K562 (cell line): Measurements from ENCODE around the gene FBN3. TPM values are rescaled to one million over a fixed set of nuclear protein-coding genes. Genes with fewer than 3 reads are reported as not detected.

Experiments used
- DDX20 ChIP-seq: fragments of 450-650 bp; IDR thresholded peaks from 2 replicates; pipeline ENCODE4 v1.6.1; 2016; ENCODE audit warnings: missing genetic modification characterization, low read depth, mild to moderate bottlenecking, missing compliant biosample characterization, moderate library complexity
- ELK1 ChIP-seq: sonication (generic); formaldehyde crosslinking; IDR thresholded peaks from 2 replicates; pipeline ENCODE4 v1.8.1; 2022; ENCODE audit warnings: missing genetic modification reagents
- HDAC6 ChIP-seq: IDR thresholded peaks from 2 replicates; pipeline ENCODE4 v1.6.1; 2012; ENCODE audit warnings: low read depth, mild to moderate bottlenecking, control low read depth, inconsistent platforms, low read length, moderate library complexity
- KDM1A ChIP-seq, 2 experiments: fragments of 450-650 bp; IDR thresholded peaks; 2 replicates each; pipeline ENCODE4 v1.6.1; 2016; ENCODE audit warnings: mild to moderate bottlenecking in 2 of 2
- NFIX ChIP-seq: fragments of 250-450 bp; sonication (Bioruptor Pico); IDR thresholded peaks from 2 replicates; pipeline ENCODE4 v1.4.0; 2020; ENCODE audit warnings: low read depth, mild to moderate bottlenecking, moderate library complexity
- NR1H2 ChIP-seq: sonication (generic); formaldehyde crosslinking; IDR thresholded peaks from 2 replicates; pipeline ENCODE4 v1.4.0; 2020; ENCODE audit warnings: mild to moderate bottlenecking, missing genetic modification reagents
- NR2C2 ChIP-seq, 2 experiments: fragments of 200-800 bp in 1 of 2; sonication (Bioruptor generic) in 1 of 2; sonication (generic) in 1 of 2; formaldehyde crosslinking in 1 of 2; IDR thresholded peaks; 2 replicates each; pipeline versions ENCODE4 v1.6.1 to v1.8.0; 2016 to 2022; ENCODE audit warnings: mild to moderate bottlenecking in 1 of 2, missing compliant biosample characterization in 1 of 2, missing genetic modification characterization in 1 of 2, missing genetic modification reagents in 1 of 2
- THAP12 ChIP-seq: fragments of 250-450 bp; sonication (Bioruptor Pico); IDR thresholded peaks from 2 replicates; pipeline ENCODE4 v1.9.0; 2021; ENCODE audit warnings: mild to moderate bottlenecking, inconsistent platforms
- polyA plus RNA-seq, 8 experiments: library from polyadenylated mRNA; depleted of rRNA in 4 of 8; stranded (reverse) in 5 of 8; unstranded in 3 of 8; fragments of >200 nt; fragmentation: Nextera tagmentation in 2 of 8; fragmentation: Illumina TruSeq in 1 of 8; extraction: Ambion mirVana in 2 of 8; extraction: Trizol in 1 of 8; gene quantifications; 2 replicates each; pipeline versions ENCODE4 v1.2.1 to v1.2.3, GENCODE V29; 2011 to 2014; ENCODE audit warnings: inconsistent platforms in 1 of 8, missing spikeins in 1 of 8
- total RNA-seq, 7 experiments: library from RNA; depleted of rRNA in 6 of 7; stranded (reverse); fragments of >200 nt in 6 of 7; fragmentation: Illumina TruSeq in 2 of 7; extraction: Trizol in 2 of 7; gene quantifications; 2 replicates each; pipeline versions ENCODE4 v1.2.1 to v1.2.3, GENCODE V29; 2011 to 2021; ENCODE audit warnings: low replicate concordance in 1 of 7

The FBN3 gene
- total and polyA plus RNA-seq, 9 of the 15 experiments (the other 6 are each of a cell fraction or from before 2014, with no cell fraction given): under 0.01 to 0.29 (median 0.01) TPM; not detected in 4

DNA sequence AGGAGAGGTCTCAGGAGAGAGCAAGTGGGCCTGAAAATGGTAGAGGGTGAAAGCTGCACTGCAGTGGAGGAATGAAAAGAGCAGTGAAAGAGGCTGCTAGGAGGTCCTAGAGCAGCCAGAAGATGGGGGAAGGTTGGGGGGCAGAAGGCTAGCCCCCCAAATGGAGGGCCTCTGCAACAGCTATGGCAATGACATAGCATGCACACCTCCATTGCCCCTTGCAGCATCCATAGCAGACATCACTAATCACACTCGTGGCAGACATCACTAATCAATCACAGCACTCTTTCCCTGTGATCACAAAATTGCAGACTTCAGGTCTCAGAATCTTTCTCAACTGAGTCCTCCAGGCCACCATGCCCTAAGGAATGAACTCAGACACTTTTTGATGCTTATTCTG lies 74.9 kb downstream of the FBN3 start (continued):
- no peak for TF ChIP-seq ELK1
- no peak for TF ChIP-seq HDAC6
- TF ChIP-seq NR1H2 (CRISPR knock-in tag): no peak
- no peak for TF ChIP-seq NFIX (CRISPR knock-in tag)
- no peak for TF ChIP-seq DDX20 (tag)
- no peak for TF ChIP-seq NR2C2 (CRISPR knock-in tag; IDR thresholded peaks at IDR 0.05)
- no peak for TF ChIP-seq NR2C2 (tag; IDR thresholded peaks at IDR 0.05)
- TF ChIP-seq KDM1A (IDR thresholded peaks at IDR 0.05): peak in 1 of 2 experiments; percentile 77; a peak in 3 of 4 replicates
- no peak for TF ChIP-seq THAP12 (CRISPR knock-in tag)
- TF ChIP-seq, all 486 proteins: peak for 26
